ENCODE data around the gene PSMD13.

- no peak for TF ChIP-seq CTCF (IDR thresholded peaks at IDR 0.05; ENCODE audit: low read length)
- TF ChIP-seq EZH2 (IDR thresholded peaks at IDR 0.05; ENCODE audit: borderline replicate concordance, low read length): no peak
Observed at GRCh38 chr11:289398-289711, 52.6 kb downstream of the PSMD13 start.

Data from OCI-LY1 (cell line).